Measurements from ENCODE around the gene MAP3K2. TPM values are rescaled to one million over a fixed set of nuclear protein-coding genes. Genes with fewer than 3 reads are reported as not detected.

The MAP3K2 gene
- total and polyA plus RNA-seq, 2 of the 4 experiments (the other 2 are of a cell fraction): 6.2 to 30.8 TPM

- H2BK15ac ChIP-seq (ENCODE audit: low read depth, low read length): no peak overlapping the region
- ATAC-seq (ENCODE audit: low read depth) (no peak), DNase-seq (no peak)
- H3K4me3 ChIP-seq (ENCODE audit: insufficient read depth, low read depth, low read length): no peak overlapping the region
- peaks cover 2% of the 10 kb centered on the region; the same call in 1 of the 2 replicates for H3K9me1 ChIP-seq (ENCODE audit: insufficient read depth, low read length)
- no peaks in the 10 kb centered on the region for H3K27me3 ChIP-seq (ENCODE audit: control insufficient read depth, insufficient read depth, low read length)
- H3K56ac ChIP-seq (ENCODE audit: extremely low read depth, insufficient read depth, low read length): no peak overlapping the region
- H3K4me2 ChIP-seq (ENCODE audit: low read depth, low read length): no peak overlapping the region
- H3K18ac ChIP-seq (ENCODE audit: low read depth, low read length): no peak overlapping the region
- 100% methylated on average over 1 of the region's 4 CpGs; no CpG with 5 or more reads in 1 of the 2 experiments for WGBS, 2 experiments (ENCODE audit: extremely low coverage in 2 of 2, insufficient read length in 1 of 2)
- H3K9ac ChIP-seq (ENCODE audit: low read depth, low read length): no peak overlapping the region
- H4K5ac ChIP-seq (ENCODE audit: low read depth, low read length): no peak overlapping the region
- H3K14ac ChIP-seq (replicated peaks; ENCODE audit: low read depth, low read length): no peak overlapping the region
- H4K91ac ChIP-seq (ENCODE audit: insufficient read depth, low read depth, low read length): no peak overlapping the region
- no peak overlapping the region for H3K27ac ChIP-seq (ENCODE audit: insufficient read depth, low read length)
- CTCF ChIA-PET: no interaction called here
- H3K4ac ChIP-seq (ENCODE audit: low read depth, low read length): no peak overlapping the region
- H3K36me3 ChIP-seq (ENCODE audit: control insufficient read depth, insufficient read depth, low read length): 0 out of 2 replicates have a peak, but pooled peaks cover 2% of the 10 kb centered on the region
- no peak overlapping the region for H2BK120ac ChIP-seq (ENCODE audit: low read depth, low read length)
- peaks cover 78% of the 10 kb centered on the region for H4K20me1 ChIP-seq (ENCODE audit: insufficient read depth, low read length)
- dilution Hi-C loops (cut with HindIII; ENCODE audit: low sequenced_read_pairs, unreplicated experiment): no loop called here
- H3K9me3 ChIP-seq (ENCODE audit: control insufficient read depth, insufficient read depth, low read length): no peaks in the 10 kb centered on the region
- H2BK5ac ChIP-seq (ENCODE audit: low read depth, low read length, poor library complexity, severe bottlenecking): no peak overlapping the region
- TF ChIP-seq FOS (IDR thresholded peaks at IDR 0.05; ENCODE audit: low read depth, low read length): no peak
- TF ChIP-seq RFX5 (IDR thresholded peaks at IDR 0.05; ENCODE audit: low read depth, low read length): no peak
- TF ChIP-seq BHLHE40 (IDR thresholded peaks at IDR 0.05; ENCODE audit: low read depth, low read length): no peak
- TF ChIP-seq RAD21 (IDR thresholded peaks at IDR 0.05; ENCODE audit: low read length): no peak
- TF ChIP-seq, protein P1, sequence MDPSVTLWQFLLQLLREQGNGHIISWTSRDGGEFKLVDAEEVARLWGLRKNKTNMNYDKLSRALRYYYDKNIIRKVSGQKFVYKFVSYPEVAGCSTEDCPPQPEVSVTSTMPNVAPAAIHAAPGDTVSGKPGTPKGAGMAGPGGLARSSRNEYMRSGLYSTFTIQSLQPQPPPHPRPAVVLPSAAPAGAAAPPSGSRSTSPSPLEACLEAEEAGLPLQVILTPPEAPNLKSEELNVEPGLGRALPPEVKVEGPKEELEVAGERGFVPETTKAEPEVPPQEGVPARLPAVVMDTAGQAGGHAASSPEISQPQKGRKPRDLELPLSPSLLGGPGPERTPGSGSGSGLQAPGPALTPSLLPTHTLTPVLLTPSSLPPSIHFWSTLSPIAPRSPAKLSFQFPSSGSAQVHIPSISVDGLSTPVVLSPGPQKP (IDR thresholded peaks at IDR 0.05; ENCODE audit: borderline replicate concordance, low read depth, low read length): no peak
- no peak for TF ChIP-seq CEBPB (IDR thresholded peaks at IDR 0.05; ENCODE audit: low read depth, low read length)
- TF ChIP-seq MXI1 (IDR thresholded peaks at IDR 0.05; ENCODE audit: borderline replicate concordance, low read depth, low read length): no peak
- no peak for TF ChIP-seq NFE2L2 (IDR thresholded peaks at IDR 0.05; ENCODE audit: low read depth, low read length)
- TF ChIP-seq, protein P2, sequence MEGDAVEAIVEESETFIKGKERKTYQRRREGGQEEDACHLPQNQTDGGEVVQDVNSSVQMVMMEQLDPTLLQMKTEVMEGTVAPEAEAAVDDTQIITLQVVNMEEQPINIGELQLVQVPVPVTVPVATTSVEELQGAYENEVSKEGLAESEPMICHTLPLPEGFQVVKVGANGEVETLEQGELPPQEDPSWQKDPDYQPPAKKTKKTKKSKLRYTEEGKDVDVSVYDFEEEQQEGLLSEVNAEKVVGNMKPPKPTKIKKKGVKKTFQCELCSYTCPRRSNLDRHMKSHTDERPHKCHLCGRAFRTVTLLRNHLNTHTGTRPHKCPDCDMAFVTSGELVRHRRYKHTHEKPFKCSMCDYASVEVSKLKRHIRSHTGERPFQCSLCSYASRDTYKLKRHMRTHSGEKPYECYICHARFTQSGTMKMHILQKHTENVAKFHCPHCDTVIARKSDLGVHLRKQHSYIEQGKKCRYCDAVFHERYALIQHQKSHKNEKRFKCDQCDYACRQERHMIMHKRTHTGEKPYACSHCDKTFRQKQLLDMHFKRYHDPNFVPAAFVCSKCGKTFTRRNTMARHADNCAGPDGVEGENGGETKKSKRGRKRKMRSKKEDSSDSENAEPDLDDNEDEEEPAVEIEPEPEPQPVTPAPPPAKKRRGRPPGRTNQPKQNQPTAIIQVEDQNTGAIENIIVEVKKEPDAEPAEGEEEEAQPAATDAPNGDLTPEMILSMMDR (conservative IDR thresholded peaks at IDR 0.05; ENCODE audit: low read depth, low read length): no peak
- no peak for TF ChIP-seq MAZ (IDR thresholded peaks at IDR 0.05; ENCODE audit: borderline replicate concordance, low read depth, low read length)
- no peak for TF ChIP-seq POLR2A (IDR thresholded peaks at IDR 0.05; ENCODE audit: low read depth, low read length)
- TF ChIP-seq RCOR1 (IDR thresholded peaks at IDR 0.05; ENCODE audit: insufficient replicate concordance, low read length): no peak
- no peak for TF ChIP-seq SMC3 (IDR thresholded peaks at IDR 0.05; ENCODE audit: low read depth, low read length)
- TF ChIP-seq MAFK (IDR thresholded peaks at IDR 0.05; ENCODE audit: low read depth, low read length): no peak
- peaks cover 6 to 74% of the 10 kb centered on the region in 2 experiments; a peak in 3 of 4 replicates for H3K79me1 ChIP-seq (ENCODE audit: low read depth in 1 of 2, low read length in 2 of 2)
- H2AK9ac ChIP-seq (replicated peaks; ENCODE audit: low read depth, low read length, poor library complexity): no peak overlapping the region
- intact Hi-C loops (cut with micrococcal nuclease): loop anchor here (10.0 kb wide), 1 partner anchor 95 kb away; no protein-coding TSS in a partner anchor
- no peak overlapping the region for H4K8ac ChIP-seq (ENCODE audit: low read depth in 2 of 2, low read length in 2 of 2)
- H3K23ac ChIP-seq (ENCODE audit: low read depth, low read length): peak overlapping the region; percentile 8; the same call in 1 of the 2 replicates
- in situ Hi-C loops (cut with MboI; ENCODE audit: low sequenced_read_pairs): no loop called here
- no peak overlapping the region for H2AFZ ChIP-seq (replicated peaks; ENCODE audit: low read length, poor library complexity)
- H2AK5ac ChIP-seq (ENCODE audit: low read depth, low read length): no peak overlapping the region
- H3K4me1 ChIP-seq (ENCODE audit: control insufficient read depth, insufficient read depth, low read length): peaks cover 3% of the 10 kb centered on the region
- POLR2A ChIA-PET (ENCODE audit: unreplicated experiment): no interaction called here
- H2BK20ac ChIP-seq (ENCODE audit: low read depth, low read length): no peak overlapping the region
- no TSS peak for BruUV-seq (replicated peaks)
Observed at GRCh38 chr2:127379712-127380355, 7.9 kb downstream of the MAP3K2 start.
